IPS-NIHi11 (cell line): Measurements from ENCODE around the gene TRIM65.

Experiments used
- DNase-seq: peaks from one replicate; pipeline ENCODE4 v3.0.0; 2012; ENCODE audit warnings: mixed read lengths, low spot score

The TRIM65 gene, protein sequence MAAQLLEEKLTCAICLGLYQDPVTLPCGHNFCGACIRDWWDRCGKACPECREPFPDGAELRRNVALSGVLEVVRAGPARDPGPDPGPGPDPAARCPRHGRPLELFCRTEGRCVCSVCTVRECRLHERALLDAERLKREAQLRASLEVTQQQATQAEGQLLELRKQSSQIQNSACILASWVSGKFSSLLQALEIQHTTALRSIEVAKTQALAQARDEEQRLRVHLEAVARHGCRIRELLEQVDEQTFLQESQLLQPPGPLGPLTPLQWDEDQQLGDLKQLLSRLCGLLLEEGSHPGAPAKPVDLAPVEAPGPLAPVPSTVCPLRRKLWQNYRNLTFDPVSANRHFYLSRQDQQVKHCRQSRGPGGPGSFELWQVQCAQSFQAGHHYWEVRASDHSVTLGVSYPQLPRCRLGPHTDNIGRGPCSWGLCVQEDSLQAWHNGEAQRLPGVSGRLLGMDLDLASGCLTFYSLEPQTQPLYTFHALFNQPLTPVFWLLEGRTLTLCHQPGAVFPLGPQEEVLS

DNA sequence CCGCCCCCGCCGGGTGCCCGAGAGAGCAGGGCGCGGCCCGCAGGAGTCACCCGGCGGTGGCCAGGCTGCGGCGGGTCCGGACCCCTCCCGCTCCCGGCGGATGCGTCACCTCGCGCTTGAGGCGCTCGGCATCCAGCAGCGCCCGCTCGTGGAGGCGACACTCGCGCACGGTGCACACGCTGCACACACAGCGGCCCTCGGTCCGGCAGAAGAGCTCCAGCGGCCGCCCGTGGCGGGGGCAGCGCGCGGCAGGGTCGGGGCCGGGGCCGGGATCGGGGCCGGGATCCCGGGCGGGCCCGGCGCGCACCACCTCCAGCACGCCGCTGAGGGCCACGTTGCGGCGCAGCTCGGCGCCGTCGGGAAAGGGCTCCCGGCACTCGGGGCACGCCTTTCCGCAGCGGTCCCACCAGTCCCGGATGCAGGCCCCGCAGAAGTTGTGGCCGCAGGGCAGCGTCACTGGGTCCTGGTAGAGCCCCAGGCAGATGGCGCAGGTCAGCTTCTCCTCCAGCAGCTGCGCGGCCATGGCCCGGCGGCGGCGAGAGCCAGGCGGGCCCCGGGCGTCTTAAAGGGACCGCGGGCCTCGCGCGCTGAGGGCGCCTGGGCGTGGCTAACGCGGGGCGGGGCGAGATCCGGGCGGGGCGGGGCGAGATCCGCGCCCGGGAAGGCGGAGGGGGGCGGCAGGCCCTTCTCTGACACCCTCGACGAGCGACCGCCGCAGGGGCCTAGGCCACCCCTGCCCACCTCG, at the start of gene TRIM65:
Gene TRIM65 (minus strand): TSS at position 537 of the 745 bp plus-strand sequence. CDS start 14 bp downstream, at position 523.
- DNase-seq, result peak; percentile 94

DNA sequence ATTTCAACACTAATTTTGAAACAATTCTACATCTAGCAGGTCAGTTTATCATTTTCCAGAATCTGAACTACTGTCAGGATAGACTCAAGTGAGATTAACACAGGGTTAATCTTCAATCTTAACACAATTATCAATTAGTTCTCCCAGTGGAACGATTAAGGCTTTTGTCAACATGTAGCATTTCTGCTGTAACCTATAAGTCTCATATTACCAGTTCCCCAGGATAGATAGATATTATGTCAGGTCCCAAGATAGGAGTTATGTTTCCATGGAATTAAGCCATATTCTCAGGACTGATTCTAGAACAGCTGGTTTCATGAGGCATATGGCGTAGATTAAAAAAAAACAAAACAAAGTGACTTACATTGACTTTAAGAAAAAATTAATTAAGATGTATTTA, 48.5 kb upstream of the TRIM65 start:
- DNase-seq, result no peak

DNA sequence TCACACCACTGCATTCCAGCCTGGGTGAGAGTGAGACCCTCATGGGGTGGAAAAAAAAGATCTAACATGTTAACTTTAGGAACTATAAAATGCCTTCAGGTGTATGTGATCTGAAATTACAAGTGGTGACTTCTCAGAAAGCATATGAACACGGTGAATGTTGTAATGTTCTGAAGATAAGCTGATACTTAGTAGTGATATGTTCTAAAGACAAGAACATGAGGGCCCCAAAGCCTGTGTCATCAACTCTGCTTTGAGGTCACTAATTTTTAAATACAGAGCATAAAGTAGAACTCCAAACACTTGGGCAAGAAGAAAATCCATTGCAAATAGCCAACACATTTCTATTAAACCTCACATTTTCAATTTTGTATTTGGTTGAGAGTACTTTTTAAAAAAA, 46.7 kb upstream of the TRIM65 start:
- no peak for DNase-seq

DNA sequence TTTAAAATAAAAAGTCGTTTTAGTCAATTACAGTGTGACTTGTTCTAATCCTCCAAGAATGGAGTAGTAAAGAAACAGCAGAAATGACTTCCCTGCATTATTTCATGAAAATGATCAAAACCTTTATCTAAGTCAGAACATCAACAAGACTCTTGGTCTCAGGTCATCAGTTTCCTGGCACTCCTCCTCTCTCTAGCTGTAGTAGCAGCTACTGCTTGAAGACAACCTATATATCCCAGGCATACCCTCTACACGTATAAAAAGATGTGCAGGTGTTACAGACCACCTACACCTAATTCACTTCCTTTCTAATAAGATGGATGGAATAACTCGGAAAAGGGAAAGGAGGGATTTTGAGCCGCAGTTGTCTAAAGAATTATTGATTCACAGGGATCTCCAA, 45.7 kb upstream of the TRIM65 start:
- no peak for DNase-seq

DNA sequence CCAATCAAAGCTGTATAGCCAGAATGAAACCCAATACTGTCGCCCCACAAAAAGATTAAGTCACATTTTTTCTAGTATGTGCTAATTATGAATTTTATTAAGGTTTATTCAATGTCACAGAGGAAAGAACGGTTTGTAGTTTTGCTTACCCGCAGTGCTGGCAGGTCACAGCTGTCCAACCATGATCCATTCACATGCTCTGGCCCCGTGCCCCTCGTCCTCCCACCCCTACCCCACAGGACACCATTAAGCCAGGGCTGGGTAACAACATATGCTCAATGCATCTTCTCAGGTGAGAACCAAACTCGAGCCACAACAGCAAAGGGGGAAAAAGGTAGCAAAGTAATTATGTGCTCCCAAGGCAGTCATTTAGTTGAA, 44.7 kb upstream of the TRIM65 start:
- DNase-seq, result no peak

DNA sequence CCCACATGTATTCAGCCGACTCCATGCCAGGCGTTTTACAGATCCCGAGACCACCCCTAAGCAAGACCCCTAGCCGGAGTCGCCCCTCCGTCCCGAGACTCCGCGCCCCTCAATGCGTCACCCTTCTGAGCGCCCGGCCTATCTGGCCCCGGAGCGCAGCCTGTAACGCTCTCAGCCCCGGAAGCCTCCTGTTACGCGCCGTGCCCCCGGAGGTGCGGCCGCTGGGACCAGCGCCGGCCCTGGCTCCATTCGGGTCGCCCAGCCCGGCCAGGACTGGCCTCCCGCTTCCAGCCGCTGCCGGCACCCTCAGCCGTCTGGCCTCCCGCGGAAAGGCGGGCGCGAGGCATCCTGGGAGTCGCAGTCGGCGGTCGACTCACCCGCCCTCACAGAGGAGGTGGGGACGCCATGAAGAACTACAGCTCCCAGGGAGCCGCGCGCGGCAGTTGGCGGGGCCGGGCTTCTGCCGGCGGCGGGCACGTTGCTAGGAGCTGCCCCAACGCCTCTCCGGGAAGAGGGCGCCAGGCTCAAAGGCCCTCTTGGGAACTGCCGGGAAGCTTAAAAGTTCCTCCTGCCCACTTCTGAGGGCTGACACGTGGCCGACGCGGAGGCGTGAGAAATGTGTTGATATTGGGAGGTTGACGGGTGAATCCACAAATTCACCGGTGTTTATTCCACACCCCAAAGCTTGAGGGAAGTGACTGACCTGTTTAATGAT, 44.1 kb upstream of the TRIM65 start, which contains the start of gene FBF1:
Gene FBF1 (minus strand): TSS at position 316 of the 715 bp plus-strand sequence. CDS start 2,893 bp downstream, outside the sequence.
- peak; percentile 100 for DNase-seq

DNA sequence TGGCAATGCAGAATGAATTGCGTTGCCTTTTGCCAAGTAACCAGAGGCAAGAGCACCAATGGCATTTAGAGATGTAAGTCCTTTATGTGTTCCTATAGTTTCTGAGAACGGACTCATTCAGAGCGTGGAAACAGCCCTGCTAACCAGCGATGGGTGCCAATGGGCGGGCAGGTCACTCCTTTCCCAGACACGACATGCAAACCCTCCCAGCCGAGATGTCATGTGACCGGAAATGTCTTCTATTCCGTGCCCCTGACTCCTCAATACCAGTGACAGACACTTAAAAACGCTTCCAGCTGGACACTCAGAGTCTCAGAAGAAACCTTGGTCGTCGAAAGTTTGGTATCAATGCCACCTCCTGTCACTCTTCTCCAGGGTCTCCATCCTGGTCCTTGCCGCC, 40.9 kb upstream of the TRIM65 start:
- DNase-seq, result no peak

DNA sequence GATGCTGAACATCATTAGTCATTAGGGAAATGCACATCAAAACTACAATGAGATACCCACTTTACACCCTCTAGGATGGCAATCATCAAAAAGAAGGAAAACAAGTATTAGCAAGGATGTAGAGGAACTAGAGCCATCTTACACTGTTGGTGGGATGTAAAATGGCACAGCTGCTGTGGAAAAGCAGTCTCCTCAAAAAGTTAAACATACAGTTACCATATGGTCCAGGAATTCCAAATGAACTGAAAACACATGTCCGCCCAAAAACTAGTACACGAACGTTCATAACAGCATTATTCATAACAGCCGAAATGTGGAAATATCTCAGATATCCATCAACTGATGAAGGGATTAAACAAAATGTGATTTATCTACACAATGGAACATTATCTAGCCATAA, 37.1 kb upstream of the TRIM65 start:
- DNase-seq, result no peak

DNA sequence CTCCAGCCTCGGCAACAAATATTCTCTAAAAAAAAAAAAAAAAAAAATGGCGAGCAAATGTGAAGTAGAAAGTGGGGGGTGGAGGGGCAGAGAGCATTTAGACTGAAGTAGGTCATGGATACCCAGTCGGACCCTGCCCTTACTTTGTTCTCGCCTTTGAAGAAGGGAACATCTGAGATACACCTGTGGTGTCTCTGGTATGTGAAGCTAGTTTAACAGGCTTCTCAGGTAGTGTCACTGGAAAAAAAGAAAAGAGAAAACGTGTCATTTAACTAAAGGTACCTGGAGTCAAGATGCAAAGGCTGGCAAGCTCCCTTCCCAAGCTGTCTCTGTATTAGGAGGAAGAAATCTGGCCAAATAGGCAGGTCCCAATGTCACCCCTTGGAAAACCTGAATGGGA, 36.1 kb upstream of the TRIM65 start:
- DNase-seq, result no peak

DNA sequence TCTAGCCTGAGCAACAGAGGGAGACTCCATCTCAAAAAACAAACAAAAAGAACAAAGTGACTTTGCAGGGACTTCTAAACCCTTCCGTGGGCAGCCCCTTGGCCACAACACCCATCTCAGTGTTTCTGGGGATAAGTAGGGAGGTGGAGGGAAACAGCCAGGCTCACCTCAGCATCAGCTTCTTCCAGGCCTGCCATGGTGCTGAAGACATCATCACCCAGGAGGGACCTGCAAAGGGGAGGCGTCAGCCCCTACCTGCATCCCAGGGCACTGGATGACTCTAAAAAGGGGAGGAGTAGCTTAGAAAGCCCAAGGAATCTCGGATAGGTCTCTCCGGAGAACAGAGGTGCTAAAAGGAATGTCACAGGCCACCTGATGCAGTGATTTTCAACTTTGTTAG, 34.3 kb upstream of the TRIM65 start:
- no peak for DNase-seq

DNA sequence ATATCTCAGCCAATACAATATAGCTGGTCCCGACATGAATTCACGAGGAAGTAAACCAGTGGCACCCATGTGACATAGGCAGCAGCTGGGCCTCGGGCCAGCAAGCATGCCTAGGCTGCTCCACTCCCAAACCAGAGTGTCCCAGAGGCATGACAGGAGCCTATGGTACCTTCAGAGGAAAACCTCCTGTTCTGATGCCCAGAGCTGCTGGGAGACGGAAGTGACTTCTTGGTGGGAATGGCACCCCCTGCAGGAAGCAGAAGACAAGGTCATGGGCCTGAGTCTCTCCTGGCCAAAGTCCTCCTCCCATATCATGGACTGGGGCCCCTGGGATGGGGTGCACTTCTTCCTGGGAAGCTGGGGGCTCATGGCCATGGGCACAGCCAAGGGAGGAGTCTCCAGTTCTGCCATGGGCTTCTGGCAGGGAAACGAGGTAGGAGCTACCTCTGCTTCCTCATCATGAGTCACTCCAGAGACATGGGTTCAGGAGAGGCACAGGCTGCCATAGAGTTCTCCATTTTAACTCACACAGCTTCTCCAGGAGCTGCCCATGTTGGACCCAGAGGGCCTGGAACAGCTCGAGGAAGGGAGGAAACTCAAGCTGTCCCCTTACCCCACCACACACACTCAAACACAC, 30.7 kb upstream of the TRIM65 start:
- DNase-seq, result peak; percentile 88

DNA sequence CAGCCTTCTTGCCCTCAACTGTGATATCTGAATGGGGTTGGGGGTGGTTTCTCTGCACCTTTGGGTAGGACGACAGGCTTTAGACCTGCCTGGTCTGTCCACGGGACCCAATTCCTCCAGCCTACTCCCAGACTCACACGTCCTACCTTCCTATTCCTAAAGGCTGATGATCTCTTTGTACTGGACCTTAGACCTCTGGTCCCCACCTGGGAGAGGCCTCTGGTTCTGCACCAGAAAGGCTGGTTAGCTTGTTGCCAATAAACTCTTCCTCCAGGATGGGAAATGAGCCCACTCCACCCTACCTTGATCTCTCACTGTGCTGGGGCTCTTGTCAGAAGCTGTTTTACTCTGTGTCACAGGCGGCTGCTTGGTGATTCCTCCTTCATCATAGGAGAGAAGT, 29.7 kb upstream of the TRIM65 start:
- no peak for DNase-seq

DNA sequence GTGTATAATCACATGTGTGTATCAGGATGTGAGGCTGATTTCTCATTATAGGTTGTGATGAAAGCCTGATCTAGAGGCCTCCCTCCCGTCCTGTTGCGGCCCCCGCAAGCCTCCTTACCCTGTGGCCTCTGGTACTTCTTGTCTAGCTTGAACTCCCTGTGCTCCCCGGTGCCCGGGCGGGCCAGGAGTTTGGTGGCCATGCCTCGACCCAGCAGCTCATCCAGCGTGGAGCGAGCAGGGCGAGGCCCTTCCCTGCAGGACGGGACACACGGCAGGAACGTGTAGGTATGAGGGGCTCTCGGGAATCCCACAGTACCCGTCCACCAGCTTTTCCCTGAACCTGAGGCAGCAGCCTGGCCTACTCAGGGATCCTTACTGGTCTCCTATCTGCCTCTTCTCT, 29.2 kb upstream of the TRIM65 start:
- DNase-seq, result no peak

DNA sequence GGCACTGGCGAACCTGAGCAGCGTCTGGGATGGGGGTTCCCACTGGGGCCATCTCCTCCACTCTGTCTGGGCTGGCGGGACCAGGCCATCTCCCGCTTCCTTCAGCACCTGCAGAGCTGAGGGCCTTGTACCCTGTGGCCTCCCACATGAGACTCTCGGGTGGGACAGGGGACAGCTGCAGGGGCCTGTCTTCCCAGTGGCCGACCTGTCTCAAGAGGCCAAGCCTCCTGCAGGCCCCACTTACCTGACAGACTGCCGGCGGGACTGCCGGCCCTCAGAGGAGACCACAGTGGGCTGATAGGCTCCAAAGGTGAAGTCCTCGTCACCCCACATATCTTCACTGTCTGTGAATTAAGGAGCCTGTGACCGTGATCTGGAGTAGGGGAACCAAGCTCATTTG, 28.4 kb upstream of the TRIM65 start:
- no peak for DNase-seq

DNA sequence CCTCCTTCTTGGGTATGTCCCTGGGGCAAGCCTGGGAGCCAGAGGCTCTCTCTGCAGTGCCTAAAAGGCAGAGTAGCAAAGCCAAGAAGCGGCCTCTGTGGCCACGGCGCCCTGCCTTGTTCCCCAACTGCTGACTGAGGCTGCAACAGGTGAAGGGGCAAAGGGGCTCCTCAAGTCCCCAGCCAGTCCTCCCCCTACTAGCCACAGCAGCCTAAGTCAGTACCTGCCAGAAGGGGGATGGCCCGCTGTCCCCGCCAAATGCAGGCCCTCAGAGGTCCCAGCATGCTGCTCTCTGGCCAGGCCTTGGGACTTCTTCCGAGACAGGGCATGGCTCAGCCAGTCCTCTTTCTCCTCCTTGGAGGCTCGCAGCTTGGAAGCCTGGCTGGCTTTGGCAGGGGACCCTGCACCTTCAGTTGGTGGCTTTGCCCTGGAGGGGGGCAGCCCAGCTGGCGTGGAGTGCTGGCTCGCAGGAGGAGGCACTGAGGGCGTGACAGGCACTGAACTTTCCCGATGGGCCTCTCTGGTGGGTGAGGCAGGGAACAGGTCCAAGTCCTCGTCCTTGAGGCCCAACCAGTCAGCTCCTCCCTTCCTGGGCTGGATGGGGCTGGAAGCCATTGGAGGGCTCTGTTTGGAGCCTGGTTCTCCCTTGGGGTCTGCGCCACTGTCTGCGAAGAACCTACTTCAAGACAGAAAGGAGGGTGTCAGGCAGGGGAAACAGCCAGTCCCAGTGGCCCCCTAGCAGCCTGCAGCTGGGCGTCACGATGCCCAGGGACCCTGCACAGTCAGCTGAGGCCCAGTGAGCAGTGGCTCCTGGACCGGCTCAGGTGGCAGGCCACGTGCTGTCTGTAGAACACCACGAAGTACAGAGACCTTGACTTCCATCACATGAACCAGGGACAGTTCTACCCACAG, 26.5 kb upstream of the TRIM65 start:
- no peak for DNase-seq

DNA sequence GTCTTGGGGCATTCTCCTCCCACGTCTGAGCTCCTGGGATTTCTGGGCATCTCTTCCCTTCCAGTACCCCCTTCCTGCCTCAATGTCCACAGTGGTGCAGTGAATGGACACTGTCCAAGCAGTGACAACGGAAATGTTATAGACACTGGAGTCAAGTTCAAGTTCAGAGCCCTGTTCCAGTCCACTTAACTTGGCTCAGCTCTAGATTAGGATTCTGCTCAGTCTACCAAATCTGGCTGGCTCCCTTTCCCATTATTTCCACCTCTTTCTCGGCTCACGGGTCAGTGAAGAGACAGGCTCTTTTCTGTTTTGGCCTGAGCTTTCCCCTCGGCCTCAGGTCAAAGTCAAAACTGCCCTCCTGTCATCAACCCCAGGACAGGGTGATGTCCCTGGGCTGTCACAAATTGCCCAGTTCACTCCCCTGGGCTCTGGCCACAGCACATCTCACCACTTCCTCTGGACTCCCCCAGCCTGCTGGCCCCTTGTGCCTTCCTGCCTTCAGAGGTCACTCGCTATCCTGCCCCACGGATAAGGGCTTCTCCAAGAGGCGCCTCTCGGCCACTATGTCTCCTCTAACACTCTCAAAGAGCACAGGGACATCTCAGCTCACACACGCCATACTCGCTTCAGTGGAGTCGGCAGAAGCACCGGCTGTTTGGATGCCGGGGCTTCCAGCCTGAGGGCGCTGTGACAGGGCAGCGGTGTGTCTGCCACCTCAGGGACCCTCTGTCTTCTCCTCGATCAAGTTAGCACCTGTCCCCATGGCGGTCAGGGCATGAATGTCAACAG, 25.6 kb upstream of the TRIM65 start:
- DNase-seq, result no peak

DNA sequence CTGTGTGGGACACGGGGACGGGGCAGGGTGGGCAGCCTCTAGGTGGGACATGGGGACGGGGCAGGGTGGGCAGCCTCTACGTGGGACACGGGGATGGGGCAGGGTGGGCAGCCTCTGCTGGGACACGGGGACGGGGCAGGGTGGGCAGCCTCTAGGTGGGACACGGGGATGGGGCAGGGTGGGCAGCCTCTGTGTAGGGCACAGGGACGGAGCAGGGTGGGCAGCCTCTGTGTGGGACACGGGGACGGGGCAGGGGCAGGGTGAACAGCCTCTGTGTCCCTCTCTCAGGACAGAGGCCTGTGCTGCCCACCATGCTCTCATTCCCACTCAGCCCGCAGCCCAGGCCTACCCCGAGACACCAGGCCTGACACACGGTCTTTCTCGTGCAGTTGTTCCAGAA, 24.8 kb upstream of the TRIM65 start:
- DNase-seq, result no peak

DNA sequence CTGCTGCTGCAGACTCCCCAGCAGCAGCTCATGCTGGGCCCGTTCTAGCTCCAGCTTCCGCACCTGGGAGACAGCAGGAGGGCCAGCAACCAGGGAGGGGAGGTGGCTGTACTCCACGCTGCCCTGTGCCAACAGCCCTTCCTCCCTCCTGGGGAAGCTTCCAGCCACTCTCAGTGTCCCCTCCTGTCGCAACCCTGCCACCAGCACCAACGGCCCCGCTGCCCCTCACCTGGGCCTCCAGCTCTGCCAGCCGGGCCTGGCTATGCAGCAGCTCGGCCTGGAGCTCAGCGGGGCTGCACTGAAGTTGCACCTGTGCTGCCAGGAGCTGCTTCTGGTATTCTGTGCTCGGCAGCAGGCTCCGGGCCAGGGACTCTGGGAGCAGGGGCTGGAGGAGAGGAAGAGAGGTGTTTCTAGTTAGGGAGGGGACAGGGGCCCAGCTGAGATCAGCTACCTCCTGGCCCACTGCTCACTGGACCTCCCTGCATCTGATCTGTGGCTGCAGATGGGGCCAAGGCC, 23.4 kb upstream of the TRIM65 start:
- DNase-seq, result no peak

DNA sequence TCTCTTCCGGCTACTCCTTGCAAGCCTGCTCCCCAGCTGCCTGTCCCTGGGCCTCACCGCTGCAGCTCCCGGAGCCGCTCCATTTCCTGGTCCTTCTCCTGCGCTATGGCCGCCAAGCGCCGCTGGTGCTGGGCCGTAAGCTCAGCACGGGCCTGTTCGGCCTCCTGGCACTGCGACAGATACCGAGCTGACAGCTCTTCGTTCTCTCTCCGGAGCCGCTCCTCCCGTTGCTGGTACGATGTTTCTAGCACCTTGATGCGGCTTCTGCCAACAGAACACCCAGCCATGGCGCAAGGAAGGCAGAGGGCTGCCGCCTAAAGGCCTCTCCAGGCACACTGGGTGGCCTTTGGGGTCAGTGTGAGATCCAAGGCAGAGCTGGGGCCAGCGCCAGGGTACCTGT, 22.9 kb upstream of the TRIM65 start:
- DNase-seq, result no peak

DNA sequence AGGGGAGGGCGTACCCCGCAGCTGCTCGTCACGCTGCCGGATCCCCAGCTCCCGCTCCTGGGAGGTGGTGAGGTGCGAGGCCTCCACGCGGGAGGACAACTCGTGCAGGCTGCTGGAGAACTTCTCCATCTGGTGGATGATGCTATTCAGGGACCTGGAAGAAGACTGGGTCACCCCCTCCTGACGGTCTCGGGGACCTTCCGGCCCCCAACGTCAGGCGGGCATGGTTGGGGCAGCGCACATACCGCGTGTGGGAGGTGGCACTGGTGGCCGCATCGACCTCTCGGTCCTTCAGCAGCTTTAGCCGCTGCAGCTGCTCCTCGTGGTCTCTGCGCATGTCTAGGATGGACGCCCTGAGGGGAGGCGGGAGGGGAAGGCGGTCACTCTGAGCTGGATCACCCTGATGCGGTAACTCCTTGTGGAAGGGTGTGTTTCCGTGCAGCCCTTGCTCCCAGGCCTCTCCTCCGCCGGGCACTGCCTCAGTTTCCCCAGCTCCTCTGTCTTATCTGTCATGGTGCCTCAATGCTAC, 21.2 kb upstream of the TRIM65 start:
- no peak for DNase-seq
